ENCODE data around the gene CARNS1. TPM values are rescaled to one million over a fixed set of nuclear protein-coding genes. Genes with fewer than 3 reads are reported as not detected.

Gene CARNS1
- total and polyA plus RNA-seq, 9 of the 15 experiments (the other 6 are each of a cell fraction or from before 2014, with no cell fraction given): 0.01 to 0.18 (median 0.06) TPM; not detected in 3

DNA sequence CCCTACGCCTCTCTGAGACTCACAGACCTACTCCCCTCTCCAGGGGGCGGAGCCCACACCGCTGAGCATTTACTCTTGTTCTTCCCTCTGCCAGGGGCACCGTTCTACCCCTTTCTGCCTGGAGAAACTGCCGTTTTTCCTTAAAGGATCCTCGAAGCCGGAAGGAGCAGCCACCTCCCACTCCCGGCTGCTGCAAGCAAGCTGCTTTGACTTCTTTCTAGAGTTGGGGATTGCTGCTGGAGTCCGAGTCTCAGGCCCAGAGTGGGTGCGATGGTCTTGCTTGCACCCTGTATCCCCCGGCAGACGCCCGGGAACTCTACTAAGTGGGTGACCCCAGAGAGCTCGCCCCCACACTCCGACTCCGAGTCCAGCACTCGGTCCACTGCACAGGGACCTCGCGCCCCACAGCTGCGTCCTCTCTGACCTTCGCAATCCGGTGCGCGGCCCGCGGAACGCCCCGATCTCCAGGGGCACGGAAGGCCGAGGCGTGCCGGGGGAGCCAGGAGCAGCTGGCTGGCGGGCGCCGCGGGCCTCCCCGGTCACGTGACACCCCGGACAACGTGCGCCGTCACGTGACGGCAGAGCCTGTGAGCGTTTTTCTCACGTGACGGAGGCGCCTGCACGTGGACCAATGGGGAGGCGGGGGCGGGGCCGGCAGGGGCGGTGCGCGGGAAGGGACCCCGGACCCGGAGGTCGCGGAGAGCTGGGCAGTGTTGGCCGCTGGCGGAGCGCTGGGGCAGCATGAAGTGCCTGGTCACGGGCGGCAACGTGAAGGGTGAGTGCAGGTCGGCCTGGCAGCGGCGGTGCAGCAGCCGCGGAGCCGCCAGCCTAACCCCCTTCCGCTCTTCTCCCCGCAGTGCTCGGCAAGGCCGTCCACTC lies 23.9 kb upstream of the CARNS1 start, which contains the start of gene RAD9A (continued):
- 0 out of 2 replicates have a peak, but pooled peaks have one; percentile 7 for TF ChIP-seq PYGO2 (tag; IDR thresholded peaks at IDR 0.05)
- TF ChIP-seq, protein P1, sequence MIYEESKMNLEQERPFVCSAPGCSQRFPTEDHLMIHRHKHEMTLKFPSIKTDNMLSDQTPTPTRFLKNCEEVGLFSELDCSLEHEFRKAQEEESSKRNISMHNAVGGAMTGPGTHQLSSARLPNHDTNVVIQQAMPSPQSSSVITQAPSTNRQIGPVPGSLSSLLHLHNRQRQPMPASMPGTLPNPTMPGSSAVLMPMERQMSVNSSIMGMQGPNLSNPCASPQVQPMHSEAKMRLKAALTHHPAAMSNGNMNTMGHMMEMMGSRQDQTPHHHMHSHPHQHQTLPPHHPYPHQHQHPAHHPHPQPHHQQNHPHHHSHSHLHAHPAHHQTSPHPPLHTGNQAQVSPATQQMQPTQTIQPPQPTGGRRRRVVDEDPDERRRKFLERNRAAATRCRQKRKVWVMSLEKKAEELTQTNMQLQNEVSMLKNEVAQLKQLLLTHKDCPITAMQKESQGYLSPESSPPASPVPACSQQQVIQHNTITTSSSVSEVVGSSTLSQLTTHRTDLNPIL (CRISPR knock-in tag; IDR thresholded peaks at IDR 0.05): no peak
- TF ChIP-seq, protein P2, sequence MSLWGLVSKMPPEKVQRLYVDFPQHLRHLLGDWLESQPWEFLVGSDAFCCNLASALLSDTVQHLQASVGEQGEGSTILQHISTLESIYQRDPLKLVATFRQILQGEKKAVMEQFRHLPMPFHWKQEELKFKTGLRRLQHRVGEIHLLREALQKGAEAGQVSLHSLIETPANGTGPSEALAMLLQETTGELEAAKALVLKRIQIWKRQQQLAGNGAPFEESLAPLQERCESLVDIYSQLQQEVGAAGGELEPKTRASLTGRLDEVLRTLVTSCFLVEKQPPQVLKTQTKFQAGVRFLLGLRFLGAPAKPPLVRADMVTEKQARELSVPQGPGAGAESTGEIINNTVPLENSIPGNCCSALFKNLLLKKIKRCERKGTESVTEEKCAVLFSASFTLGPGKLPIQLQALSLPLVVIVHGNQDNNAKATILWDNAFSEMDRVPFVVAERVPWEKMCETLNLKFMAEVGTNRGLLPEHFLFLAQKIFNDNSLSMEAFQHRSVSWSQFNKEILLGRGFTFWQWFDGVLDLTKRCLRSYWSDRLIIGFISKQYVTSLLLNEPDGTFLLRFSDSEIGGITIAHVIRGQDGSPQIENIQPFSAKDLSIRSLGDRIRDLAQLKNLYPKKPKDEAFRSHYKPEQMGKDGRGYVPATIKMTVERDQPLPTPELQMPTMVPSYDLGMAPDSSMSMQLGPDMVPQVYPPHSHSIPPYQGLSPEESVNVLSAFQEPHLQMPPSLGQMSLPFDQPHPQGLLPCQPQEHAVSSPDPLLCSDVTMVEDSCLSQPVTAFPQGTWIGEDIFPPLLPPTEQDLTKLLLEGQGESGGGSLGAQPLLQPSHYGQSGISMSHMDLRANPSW (CRISPR knock-in tag; IDR thresholded peaks at IDR 0.05): peak; percentile 83; the same call in 1 of the 2 replicates
- no peak for TF ChIP-seq STAT5A (IDR thresholded peaks at IDR 0.05; ENCODE audit: borderline replicate concordance, low read length)
- peak; percentile 68 for TF ChIP-seq FUS (optimal IDR thresholded peaks at IDR 0.05; ENCODE audit: low read depth, low read length)
- TF ChIP-seq ZNF586 (CRISPR knock-in tag; conservative IDR thresholded peaks at IDR 0.05): no peak
- TF ChIP-seq, protein P3, sequence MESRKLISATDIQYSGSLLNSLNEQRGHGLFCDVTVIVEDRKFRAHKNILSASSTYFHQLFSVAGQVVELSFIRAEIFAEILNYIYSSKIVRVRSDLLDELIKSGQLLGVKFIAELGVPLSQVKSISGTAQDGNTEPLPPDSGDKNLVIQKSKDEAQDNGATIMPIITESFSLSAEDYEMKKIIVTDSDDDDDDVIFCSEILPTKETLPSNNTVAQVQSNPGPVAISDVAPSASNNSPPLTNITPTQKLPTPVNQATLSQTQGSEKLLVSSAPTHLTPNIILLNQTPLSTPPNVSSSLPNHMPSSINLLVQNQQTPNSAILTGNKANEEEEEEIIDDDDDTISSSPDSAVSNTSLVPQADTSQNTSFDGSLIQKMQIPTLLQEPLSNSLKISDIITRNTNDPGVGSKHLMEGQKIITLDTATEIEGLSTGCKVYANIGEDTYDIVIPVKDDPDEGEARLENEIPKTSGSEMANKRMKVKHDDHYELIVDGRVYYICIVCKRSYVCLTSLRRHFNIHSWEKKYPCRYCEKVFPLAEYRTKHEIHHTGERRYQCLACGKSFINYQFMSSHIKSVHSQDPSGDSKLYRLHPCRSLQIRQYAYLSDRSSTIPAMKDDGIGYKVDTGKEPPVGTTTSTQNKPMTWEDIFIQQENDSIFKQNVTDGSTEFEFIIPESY (CRISPR knock-in tag; IDR thresholded peaks at IDR 0.05): peak; percentile 84
- TF ChIP-seq MCM5 (IDR thresholded peaks at IDR 0.05; ENCODE audit: low read depth): no peak
- TF ChIP-seq, protein P4, sequence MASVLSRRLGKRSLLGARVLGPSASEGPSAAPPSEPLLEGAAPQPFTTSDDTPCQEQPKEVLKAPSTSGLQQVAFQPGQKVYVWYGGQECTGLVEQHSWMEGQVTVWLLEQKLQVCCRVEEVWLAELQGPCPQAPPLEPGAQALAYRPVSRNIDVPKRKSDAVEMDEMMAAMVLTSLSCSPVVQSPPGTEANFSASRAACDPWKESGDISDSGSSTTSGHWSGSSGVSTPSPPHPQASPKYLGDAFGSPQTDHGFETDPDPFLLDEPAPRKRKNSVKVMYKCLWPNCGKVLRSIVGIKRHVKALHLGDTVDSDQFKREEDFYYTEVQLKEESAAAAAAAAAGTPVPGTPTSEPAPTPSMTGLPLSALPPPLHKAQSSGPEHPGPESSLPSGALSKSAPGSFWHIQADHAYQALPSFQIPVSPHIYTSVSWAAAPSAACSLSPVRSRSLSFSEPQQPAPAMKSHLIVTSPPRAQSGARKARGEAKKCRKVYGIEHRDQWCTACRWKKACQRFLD (CRISPR knock-in tag; IDR thresholded peaks at IDR 0.05): no peak
- TF ChIP-seq, protein P5, sequence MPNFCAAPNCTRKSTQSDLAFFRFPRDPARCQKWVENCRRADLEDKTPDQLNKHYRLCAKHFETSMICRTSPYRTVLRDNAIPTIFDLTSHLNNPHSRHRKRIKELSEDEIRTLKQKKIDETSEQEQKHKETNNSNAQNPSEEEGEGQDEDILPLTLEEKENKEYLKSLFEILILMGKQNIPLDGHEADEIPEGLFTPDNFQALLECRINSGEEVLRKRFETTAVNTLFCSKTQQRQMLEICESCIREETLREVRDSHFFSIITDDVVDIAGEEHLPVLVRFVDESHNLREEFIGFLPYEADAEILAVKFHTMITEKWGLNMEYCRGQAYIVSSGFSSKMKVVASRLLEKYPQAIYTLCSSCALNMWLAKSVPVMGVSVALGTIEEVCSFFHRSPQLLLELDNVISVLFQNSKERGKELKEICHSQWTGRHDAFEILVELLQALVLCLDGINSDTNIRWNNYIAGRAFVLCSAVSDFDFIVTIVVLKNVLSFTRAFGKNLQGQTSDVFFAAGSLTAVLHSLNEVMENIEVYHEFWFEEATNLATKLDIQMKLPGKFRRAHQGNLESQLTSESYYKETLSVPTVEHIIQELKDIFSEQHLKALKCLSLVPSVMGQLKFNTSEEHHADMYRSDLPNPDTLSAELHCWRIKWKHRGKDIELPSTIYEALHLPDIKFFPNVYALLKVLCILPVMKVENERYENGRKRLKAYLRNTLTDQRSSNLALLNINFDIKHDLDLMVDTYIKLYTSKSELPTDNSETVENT (CRISPR knock-in tag; IDR thresholded peaks at IDR 0.05): no peak
- TF ChIP-seq ZNF785 (CRISPR knock-in tag; IDR thresholded peaks at IDR 0.05): no peak
- TF ChIP-seq, protein P6, sequence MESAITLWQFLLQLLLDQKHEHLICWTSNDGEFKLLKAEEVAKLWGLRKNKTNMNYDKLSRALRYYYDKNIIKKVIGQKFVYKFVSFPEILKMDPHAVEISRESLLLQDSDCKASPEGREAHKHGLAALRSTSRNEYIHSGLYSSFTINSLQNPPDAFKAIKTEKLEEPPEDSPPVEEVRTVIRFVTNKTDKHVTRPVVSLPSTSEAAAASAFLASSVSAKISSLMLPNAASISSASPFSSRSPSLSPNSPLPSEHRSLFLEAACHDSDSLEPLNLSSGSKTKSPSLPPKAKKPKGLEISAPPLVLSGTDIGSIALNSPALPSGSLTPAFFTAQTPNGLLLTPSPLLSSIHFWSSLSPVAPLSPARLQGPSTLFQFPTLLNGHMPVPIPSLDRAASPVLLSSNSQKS (CRISPR knock-in tag; IDR thresholded peaks at IDR 0.05): no peak
- TF ChIP-seq SUPT5H (IDR thresholded peaks at IDR 0.05): peak; percentile 70
- TF ChIP-seq ARNT (IDR thresholded peaks at IDR 0.05): no peak

All from K562 (cell line).